ENCODE measurements around the gene RNF180. TPM values are rescaled to one million over a fixed set of nuclear protein-coding genes. Genes with fewer than 3 reads are reported as not detected.
A peak's percentile ranks its signal among the peaks of the same experiment; 100 is the strongest.

Gene RNF180
- total RNA-seq, 2 donors from 2014 or later = 16.9 to 22.9 TPM

GRCh38 chr5:64165160-64165499 is 513 bp upstream of the RNF180 start:
- DNase-seq = no peak
- no peak for ATAC-seq
- intact Hi-C loops (cut with DNase I) = no loop called here

GRCh38 chr5:64166201-64166959 is 737 bp downstream of the RNF180 start:
- peak; percentile 45 to 59 for ATAC-seq
- intact Hi-C loops (cut with DNase I) = no loop called here
- DNase-seq = peak; percentile 30

GRCh38 chr5:64176301-64176700 is 10.7 kb downstream of the RNF180 start:
- ATAC-seq (no peak), DNase-seq (no peak)
- intact Hi-C loops (cut with DNase I) = no loop called here

- DNase-seq (peak; percentile 40), ATAC-seq (peak; percentile 50 to 70)
Measured at GRCh38 chr5:64180661-64181343, 15.2 kb downstream of the RNF180 start.

GRCh38 chr5:64181440-64181839 is 15.8 kb downstream of the RNF180 start:
- ATAC-seq (no peak), DNase-seq (no peak)
- intact Hi-C loops (cut with DNase I) = no loop called here

More at GRCh38 chr5:64180661-64181343, 15.2 kb downstream of the RNF180 start:
- intact Hi-C loops (cut with DNase I) = no loop called here

GRCh38 chr5:64183956-64184355 is 18.3 kb downstream of the RNF180 start:
- DNase-seq = no peak
- ATAC-seq = no peak
- intact Hi-C loops (cut with DNase I) = no loop called here

GRCh38 chr5:64184832-64185231 is 19.2 kb downstream of the RNF180 start:
- intact Hi-C loops (cut with DNase I) = no loop called here
- DNase-seq = no peak
- ATAC-seq = no peak

GRCh38 chr5:64188776-64189175 is 23.1 kb downstream of the RNF180 start:
- DNase-seq = no peak
- no peak for ATAC-seq
- intact Hi-C loops (cut with DNase I) = no loop called here

- no peak for DNase-seq
- intact Hi-C loops (cut with DNase I) = no loop called here
- ATAC-seq = peak in 1 of 2 donors; percentile 56
Measured at GRCh38 chr5:64190562-64191306, 25.1 kb downstream of the RNF180 start.

- intact Hi-C loops (cut with DNase I) = no loop called here
- no peak for DNase-seq
- no peak for ATAC-seq
Measured at GRCh38 chr5:64195981-64196380, 30.3 kb downstream of the RNF180 start.

GRCh38 chr5:64199425-64199824 is 33.8 kb downstream of the RNF180 start:
- DNase-seq (no peak), ATAC-seq (no peak)
- intact Hi-C loops (cut with DNase I) = no loop called here

GRCh38 chr5:64201996-64202395 is 36.4 kb downstream of the RNF180 start:
- DNase-seq (no peak), ATAC-seq (no peak)
- intact Hi-C loops (cut with DNase I) = loop anchor here in 1 of 2 donors (10.0 kb wide), 1 partner anchor 47 kb away; no protein-coding TSS in a partner anchor

- DNase-seq (no peak), ATAC-seq (no peak)
- intact Hi-C loops (cut with DNase I) = loop anchor here (5.0 to 10.0 kb wide), 2 partner anchors 52 to 59 kb away; no protein-coding TSS in a partner anchor
Measured at GRCh38 chr5:64206653-64207052, 41.0 kb downstream of the RNF180 start.

- intact Hi-C loops (cut with DNase I) = loop anchor here (5.0 to 10.0 kb wide), 2 partner anchors 53 to 61 kb away; no protein-coding TSS in a partner anchor
- DNase-seq (no peak), ATAC-seq (no peak)
Measured at GRCh38 chr5:64207978-64208377, 42.3 kb downstream of the RNF180 start.

- no peak for DNase-seq
- intact Hi-C loops (cut with DNase I) = loop anchor here (5.0 to 10.0 kb wide), 2 partner anchors 55 to 62 kb away; no protein-coding TSS in a partner anchor
- ATAC-seq = no peak
Measured at GRCh38 chr5:64209353-64209752, 43.7 kb downstream of the RNF180 start.

- DNase-seq = no peak
- intact Hi-C loops (cut with DNase I) = loop anchor here in 1 of 2 donors (10.0 kb wide), 1 partner anchor 136 kb away; no protein-coding TSS in a partner anchor
- peak; percentile 55 to 93 for ATAC-seq
Measured at GRCh38 chr5:64210866-64211265, 45.2 kb downstream of the RNF180 start.

- ATAC-seq = no peak
- no peak for DNase-seq
- intact Hi-C loops (cut with DNase I) = loop anchor here in 1 of 2 donors (10.0 kb wide), 1 partner anchor 138 kb away; no protein-coding TSS in a partner anchor
Measured at GRCh38 chr5:64213011-64213410, 47.4 kb downstream of the RNF180 start.

- ATAC-seq (peak; percentile 50 to 54), DNase-seq (no peak)
- intact Hi-C loops (cut with DNase I) = loop anchor here in 1 of 2 donors (10.0 kb wide), 1 partner anchor 139 kb away; no protein-coding TSS in a partner anchor
Measured at GRCh38 chr5:64213531-64213930, 47.9 kb downstream of the RNF180 start.

GRCh38 chr5:64214132-64214531 is 48.5 kb downstream of the RNF180 start:
- ATAC-seq = peak in 1 of 2 donors; percentile 44
- intact Hi-C loops (cut with DNase I) = loop anchor here in 1 of 2 donors (10.0 kb wide), 1 partner anchor 139 kb away; no protein-coding TSS in a partner anchor
- DNase-seq = no peak

Measured in left cardiac atrium (tissue), 4 donors.